IPS-20b (cell line): Measurements from ENCODE around the gene NHERF2.
"Not testable (repeated sequence)": the region's sequence is repeated elsewhere in the genome, so short reads cannot be mapped to it uniquely, and the experiment has no call there.

Experiments
- H3K27ac ChIP-seq: one replicate; pipeline ENCODE4 v1.5.1; 2013; ENCODE audit warnings: low read length
- H3K27me3 ChIP-seq: 2 replicates; pipeline ENCODE4 v1.6.1; 2013; ENCODE audit warnings: mild to moderate bottlenecking, low read length, inconsistent platforms; ENCODE audit not compliant: insufficient read depth
- H3K36me3 ChIP-seq: 2 replicates; pipeline ENCODE4 v1.6.1; 2013; ENCODE audit warnings: low read depth, mild to moderate bottlenecking, inconsistent platforms, low read length, moderate library complexity; ENCODE audit not compliant: insufficient read depth
- H3K4me1 ChIP-seq: 2 replicates; pipeline ENCODE4 v1.6.1; 2013; ENCODE audit warnings: mild to moderate bottlenecking, control low read depth, inconsistent platforms, low read length, moderate library complexity; ENCODE audit not compliant: insufficient read depth
- H3K4me3 ChIP-seq: 2 replicates; pipeline ENCODE4 v1.5.1; 2013; ENCODE audit warnings: mild to moderate bottlenecking, low read length, inconsistent platforms
- H3K9ac ChIP-seq: 2 replicates; pipeline ENCODE4 v1.6.1; 2013; ENCODE audit warnings: low read depth, mild to moderate bottlenecking, inconsistent platforms, low read length, moderate library complexity
- H3K9me3 ChIP-seq: 2 replicates; pipeline ENCODE4 v1.6.1; 2013; ENCODE audit warnings: mild to moderate bottlenecking, low read depth, low read length, inconsistent platforms; ENCODE audit not compliant: insufficient read depth

The NHERF2 gene

GRCh38 chr16:2033057-2033908, 6.6 kb downstream of the NHERF2 start:
- Histone ChIP-seq H3K4me1 (no peaks in the 10 kb centered on the region), H3K9me3 (no peaks in the 10 kb centered on the region), H3K36me3 (no peaks in the 10 kb centered on the region), H3K4me3 (no peak overlapping the region), H3K27ac (no peak overlapping the region), H3K9ac (no peak overlapping the region), H3K27me3 (peaks cover 4% of the 10 kb centered on the region; the same call in 1 of the 2 replicates)

GRCh38 chr16:2033909-2034695, 7.4 kb downstream of the NHERF2 start:
- not testable (repeated sequence) for H3K9ac ChIP-seq, H3K27ac ChIP-seq, H3K4me1 ChIP-seq, H3K4me3 ChIP-seq, H3K36me3 ChIP-seq, H3K27me3 ChIP-seq, H3K9me3 ChIP-seq

- no peaks in the 10 kb centered on the region for H3K27me3 ChIP-seq
- H3K9ac ChIP-seq, result no peak overlapping the region
- H3K36me3 ChIP-seq, result no peaks in the 10 kb centered on the region
- H3K4me3 ChIP-seq, result no peak overlapping the region
- no peaks in the 10 kb centered on the region for H3K4me1 ChIP-seq
- H3K9me3 ChIP-seq, result no peaks in the 10 kb centered on the region
- H3K27ac ChIP-seq, result no peak overlapping the region
Measured at GRCh38 chr16:2034696-2035430, 8.2 kb downstream of the NHERF2 start.

- Histone ChIP-seq H3K36me3 (no peaks in the 10 kb centered on the region), H3K4me3 (no peak overlapping the region), H3K27ac (no peak overlapping the region), H3K9ac (no peak overlapping the region), H3K9me3 (no peaks in the 10 kb centered on the region), H3K27me3 (no peaks in the 10 kb centered on the region), H3K4me1 (no peaks in the 10 kb centered on the region)
Measured at GRCh38 chr16:2035431-2036199, 8.9 kb downstream of the NHERF2 start.

- no peak overlapping the region for H3K27ac ChIP-seq
- H3K4me3 ChIP-seq, result no peak overlapping the region
- no peak overlapping the region for H3K9ac ChIP-seq
- H3K4me1 ChIP-seq, result no peaks in the 10 kb centered on the region
- no peaks in the 10 kb centered on the region for H3K27me3 ChIP-seq
- H3K9me3 ChIP-seq, result no peaks in the 10 kb centered on the region
- H3K36me3 ChIP-seq, result no peaks in the 10 kb centered on the region
Measured at GRCh38 chr16:2036200-2036966, 9.7 kb downstream of the NHERF2 start.

GRCh38 chr16:2037115-2037514, 10.4 kb downstream of the NHERF2 start:
- H3K4me3 ChIP-seq, result no peak overlapping the region
- no peak overlapping the region for H3K27ac ChIP-seq
- no peaks in the 10 kb centered on the region for H3K9me3 ChIP-seq
- H3K27me3 ChIP-seq, result no peaks in the 10 kb centered on the region
- H3K36me3 ChIP-seq, result no peaks in the 10 kb centered on the region
- H3K4me1 ChIP-seq, result no peaks in the 10 kb centered on the region
- H3K9ac ChIP-seq, result no peak overlapping the region

GRCh38 chr16:2037647-2038381, 11.1 kb downstream of the NHERF2 start:
- no peaks in the 10 kb centered on the region for H3K9me3 ChIP-seq
- no peak overlapping the region for H3K9ac ChIP-seq
- no peak overlapping the region for H3K4me3 ChIP-seq
- H3K4me1 ChIP-seq, result no peaks in the 10 kb centered on the region
- no peaks in the 10 kb centered on the region for H3K27me3 ChIP-seq
- H3K27ac ChIP-seq, result no peak overlapping the region
- no peaks in the 10 kb centered on the region for H3K36me3 ChIP-seq

GRCh38 chr16:2038382-2039231, 11.9 kb downstream of the NHERF2 start:
- no peak overlapping the region for H3K27ac ChIP-seq
- no peaks in the 10 kb centered on the region for H3K4me1 ChIP-seq
- peaks cover 4% of the 10 kb centered on the region; the same call in 1 of the 2 replicates for H3K36me3 ChIP-seq
- H3K27me3 ChIP-seq, result no peaks in the 10 kb centered on the region
- H3K9ac ChIP-seq, result no peak overlapping the region
- H3K4me3 ChIP-seq, result no peak overlapping the region
- no peaks in the 10 kb centered on the region for H3K9me3 ChIP-seq

- H3K36me3 ChIP-seq, result peaks cover 7% of the 10 kb centered on the region; the same call in 1 of the 2 replicates
- no peaks in the 10 kb centered on the region for H3K27me3 ChIP-seq
- no peak overlapping the region for H3K9ac ChIP-seq
- no peaks in the 10 kb centered on the region for H3K9me3 ChIP-seq
- no peak overlapping the region for H3K27ac ChIP-seq
- no peaks in the 10 kb centered on the region for H3K4me1 ChIP-seq
- no peak overlapping the region for H3K4me3 ChIP-seq
Measured at GRCh38 chr16:2039274-2040031, 12.8 kb downstream of the NHERF2 start.
